HCT116 (cell line): Measurements from ENCODE around the gene GUK1. TPM values are rescaled to one million over a fixed set of nuclear protein-coding genes. Genes with fewer than 3 reads are reported as not detected.
A peak's percentile ranks its signal among the peaks of the same experiment; 100 is the strongest.

ENCODE experiments used
- ATAC-seq: fragments of 200-7000 bp; cut with Tn5 transposase; 2 replicates; pipeline ENCODE4 v1.9.1; 2020; ENCODE audit warnings: mild to moderate bottlenecking, moderate library complexity
- BruUV-seq: library from RNA; stranded (reverse); fragments of 400-500 nt; replicated peaks from 2 replicates; lab custom pipeline; 2021; lab: Mats Ljungman, UMichigan
- CTCF ChIA-PET: fragments of 300-600 bp; sonication (Branson Sonifier 250); formaldehyde crosslinking; loops from one replicate; lab custom pipeline; 2021; ENCODE audit warnings: antibody characterized with exemption; lab: Charles Lee
- POLR2A ChIA-PET: fragments of 300-600, 350-600 bp; sonication (Branson Sonifier 250); formaldehyde crosslinking; loops from one replicate; lab custom pipeline; 2021; ENCODE audit warnings: antibody characterized with exemption; lab: Charles Lee
- RAD21 ChIA-PET, 2 experiments: fragments of 300-600 bp; sonication (Branson Sonifier 250); formaldehyde crosslinking; loops; one replicate each; lab custom pipeline; 2023; ENCODE audit warnings: low total read pairs in 2 of 2; ENCODE audit not compliant: uncharacterized antibody in 2 of 2, unreplicated experiment in 2 of 2, low non-redundant PET in 1 of 2; lab: Charles Lee
- DNase-seq: peaks from one replicate; pipeline ENCODE4 v3.0.0-alpha.2; 2010; ENCODE audit warnings: low read depth, low spot score
- H2AFZ ChIP-seq: fragments of 200-600 bp; shearing (Covaris generic), sonication (generic); 2 replicates; pipeline ENCODE4 v1.6.1; 2017; ENCODE audit warnings: low read depth, mixed run types, mixed read lengths, antibody characterized with exemption, low read length; ENCODE audit not compliant: poor library complexity, severe bottlenecking
- H3K27ac ChIP-seq: 2 replicates; pipeline ENCODE4 v1.5.1; 2012; ENCODE audit warnings: low read depth, low read length
- H3K27me3 ChIP-seq: fragments of 200-600 bp; sonication (generic); 2 replicates; pipeline ENCODE4 v1.6.1; 2016; ENCODE audit warnings: mixed run types, low read length, mixed read lengths; ENCODE audit not compliant: insufficient read depth
- H3K36me3 ChIP-seq, 2 experiments: fragments of 200-500 bp in 1 of 2; fragments of 200-600 bp in 1 of 2; sonication (Bioruptor generic) in 1 of 2; sonication (generic) in 1 of 2; 2 replicates each; pipeline versions ENCODE4 v1.5.1 to v1.6.1; 2014 to 2016; ENCODE audit warnings: low read length in 2 of 2, inconsistent platforms in 1 of 2, mixed read lengths in 1 of 2, mixed run types in 1 of 2; ENCODE audit not compliant: insufficient read depth in 2 of 2, control insufficient read depth in 1 of 2
- H3K4me1 ChIP-seq, 2 experiments: fragments of 200-600 bp in 1 of 2; sonication (generic) in 1 of 2; 2 replicates each; pipeline versions ENCODE4 v1.5.1 to v1.6.1; 2012 to 2017; ENCODE audit warnings: low read length in 2 of 2, inconsistent platforms in 1 of 2, mild to moderate bottlenecking in 1 of 2, mixed read lengths in 1 of 2, mixed run types in 1 of 2, moderate library complexity in 1 of 2; ENCODE audit not compliant: insufficient read depth in 2 of 2, control insufficient read depth in 1 of 2
- H3K4me2 ChIP-seq: fragments of 200-600 bp; sonication (generic); 2 replicates; pipeline ENCODE4 v1.6.1; 2017; ENCODE audit warnings: mixed run types, low read length, mixed read lengths
- H3K4me3 ChIP-seq, 2 experiments: fragments of 200-600 bp in 1 of 2; sonication (generic) in 1 of 2; replicated peaks in 1 of 2; 2 replicates each; pipeline ENCODE4 v1.5.1; 2011 to 2016; ENCODE audit warnings: low read length in 2 of 2, control low read depth in 1 of 2, low read depth in 1 of 2, mild to moderate bottlenecking in 1 of 2, mixed read lengths in 1 of 2, mixed run types in 1 of 2
- H3K79me2 ChIP-seq: fragments of 200-600 bp; sonication (generic); 2 replicates; pipeline ENCODE4 v1.6.1; 2017; ENCODE audit warnings: mild to moderate bottlenecking, mixed run types, low read length, moderate library complexity, mixed read lengths; ENCODE audit not compliant: insufficient read depth
- H3K9ac ChIP-seq: fragments of 200-600 bp; sonication (generic); 2 replicates; pipeline ENCODE4 v1.6.1; 2016; ENCODE audit warnings: low read length, mixed read lengths
- H3K9me2 ChIP-seq: fragments of 200-600 bp; sonication (generic), shearing (Covaris generic); 2 replicates; pipeline ENCODE4 v1.6.1; 2017; ENCODE audit warnings: mixed run types, mild to moderate bottlenecking, moderate library complexity; ENCODE audit not compliant: insufficient read depth
- H3K9me3 ChIP-seq, 2 experiments: fragments of 200-500 bp in 1 of 2; fragments of 200-600 bp in 1 of 2; sonication (Bioruptor generic) in 1 of 2; sonication (generic) in 1 of 2; 2 replicates each; pipeline ENCODE4 v1.6.1; 2014 to 2017; ENCODE audit warnings: low read length in 2 of 2, mixed read lengths in 2 of 2, inconsistent platforms in 1 of 2, low read depth in 1 of 2, mild to moderate bottlenecking in 1 of 2, mixed run types in 1 of 2, moderate library complexity in 1 of 2; ENCODE audit not compliant: control insufficient read depth in 1 of 2, insufficient read depth in 1 of 2
- H4K20me1 ChIP-seq: fragments of 200-600 bp; sonication (generic), shearing (Covaris generic); 2 replicates; pipeline ENCODE4 v1.6.1; 2017; ENCODE audit warnings: mixed run types, mild to moderate bottlenecking, moderate library complexity; ENCODE audit not compliant: insufficient read depth
- ELF1 ChIP-seq: IDR thresholded peaks from 2 replicates; pipeline ENCODE4 v1.6.1; 2012; ENCODE audit warnings: low read depth, borderline replicate concordance
- EZH2 ChIP-seq: fragments of 200-600 bp; sonication (generic); IDR thresholded peaks from 2 replicates; pipeline ENCODE4 v1.6.1; 2017; ENCODE audit warnings: antibody characterized with exemption, mixed run types
- FOSL1 ChIP-seq: IDR thresholded peaks from 2 replicates; pipeline ENCODE4 v1.6.1; 2012; ENCODE audit warnings: low read depth
- POLR2A ChIP-seq: IDR thresholded peaks from 2 replicates; pipeline ENCODE4 v1.7.0; 2011; ENCODE audit warnings: borderline replicate concordance; ENCODE audit not compliant: insufficient read depth, insufficient read length; ENCODE audit errors: extremely low read depth
- POLR2AphosphoS5 ChIP-seq: IDR thresholded peaks from 2 replicates; pipeline ENCODE4 v1.6.1; 2011; ENCODE audit warnings: mild to moderate bottlenecking, low read depth, low read length, moderate library complexity
- RAD21 ChIP-seq: IDR thresholded peaks from 2 replicates; pipeline ENCODE4 v1.6.1; 2012; ENCODE audit warnings: low read depth, mild to moderate bottlenecking
- TCF7L2 ChIP-seq: IDR thresholded peaks from 2 replicates; pipeline ENCODE4 v1.7.0; 2011; ENCODE audit warnings: borderline replicate concordance, inconsistent platforms; ENCODE audit not compliant: insufficient read depth, insufficient read length; ENCODE audit errors: extremely low read depth
- YY1 ChIP-seq: IDR thresholded peaks from 2 replicates; pipeline ENCODE4 v1.6.1; 2011; ENCODE audit warnings: low read length, low read depth, moderate library complexity, mild to moderate bottlenecking; ENCODE audit not compliant: insufficient replicate concordance; ENCODE audit errors: extremely low read depth
- intact Hi-C: fragments of 100-400 bp; cut with micrococcal nuclease; formaldehyde crosslinking; loops from 2 replicates; pipeline ENCODE4 v1.10.0; 2022
- total RNA-seq: library from RNA; stranded (reverse); gene quantifications from one replicate; pipeline ENCODE4 v1.2.1, GENCODE V29; 2021; ENCODE audit not compliant: unreplicated experiment
- TF ChIP-seq, protein P1 (sequence below): IDR thresholded peaks from 2 replicates; pipeline ENCODE4 v1.6.1; 2011; ENCODE audit warnings: mild to moderate bottlenecking, low read length, moderate library complexity; ENCODE audit not compliant: insufficient replicate concordance; ENCODE audit errors: extremely low read depth
- TF ChIP-seq, protein P2 (sequence below): IDR thresholded peaks from 2 replicates; pipeline ENCODE4 v1.6.1; 2012; ENCODE audit warnings: low read depth

Gene GUK1
- total RNA-seq, 1 experiment from 2014 or later, result 145 TPM

DNA sequence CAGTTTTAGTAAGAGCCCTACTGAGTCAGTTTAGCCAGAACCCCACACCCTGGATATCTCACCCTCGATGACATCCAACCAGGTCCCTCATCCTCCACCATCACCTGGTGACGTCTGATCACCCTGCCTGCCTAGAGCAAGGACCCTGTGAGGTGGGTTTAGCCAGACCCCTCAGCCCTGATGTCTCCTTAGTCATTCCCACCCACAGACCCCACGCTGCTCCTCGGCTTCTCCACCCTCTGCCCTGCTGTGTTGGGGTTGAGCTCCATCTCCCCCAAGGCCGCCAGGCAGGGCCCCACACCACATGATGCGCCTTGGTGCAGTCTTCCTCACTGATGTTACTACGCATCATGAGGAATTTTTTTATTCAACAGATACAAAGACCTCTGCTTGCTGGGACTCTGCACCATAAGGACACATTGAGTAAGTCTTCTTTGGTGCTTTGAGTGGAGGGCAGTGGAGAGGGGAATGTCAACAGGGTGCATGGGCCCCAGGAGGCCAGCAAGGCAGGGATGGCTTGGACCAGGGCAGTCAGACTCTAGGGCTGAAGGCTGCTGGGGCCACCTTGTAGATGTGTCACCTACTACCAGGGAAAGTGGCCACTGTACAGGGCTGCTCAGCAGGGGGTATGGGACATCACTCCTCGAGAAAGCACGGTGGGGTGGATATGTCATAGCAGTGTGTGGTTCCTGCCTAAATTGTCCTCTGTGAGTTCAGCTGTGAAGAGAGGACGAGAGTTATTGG is 23.9 kb downstream of the GUK1 start:
- no peak overlapping the region for H3K27ac ChIP-seq
- RAD21 ChIA-PET, result no interaction called here
- BruUV-seq, result no TSS peak
- no peaks in the 10 kb centered on the region for H4K20me1 ChIP-seq
- H3K9ac ChIP-seq, result no peak overlapping the region
- DNase-seq (no peak), ATAC-seq (no peak)
- H3K4me2 ChIP-seq, result peak overlapping the region; percentile 98
- H3K9me3 ChIP-seq, result no peaks in the 10 kb centered on the region
- H3K4me1 ChIP-seq, result peaks cover 10 to 39% of the 10 kb centered on the region in 2 experiments
- no peak for TF ChIP-seq TCF7L2
- no peak for TF ChIP-seq POLR2A
- no peak for TF ChIP-seq EZH2
- TF ChIP-seq, protein P1, sequence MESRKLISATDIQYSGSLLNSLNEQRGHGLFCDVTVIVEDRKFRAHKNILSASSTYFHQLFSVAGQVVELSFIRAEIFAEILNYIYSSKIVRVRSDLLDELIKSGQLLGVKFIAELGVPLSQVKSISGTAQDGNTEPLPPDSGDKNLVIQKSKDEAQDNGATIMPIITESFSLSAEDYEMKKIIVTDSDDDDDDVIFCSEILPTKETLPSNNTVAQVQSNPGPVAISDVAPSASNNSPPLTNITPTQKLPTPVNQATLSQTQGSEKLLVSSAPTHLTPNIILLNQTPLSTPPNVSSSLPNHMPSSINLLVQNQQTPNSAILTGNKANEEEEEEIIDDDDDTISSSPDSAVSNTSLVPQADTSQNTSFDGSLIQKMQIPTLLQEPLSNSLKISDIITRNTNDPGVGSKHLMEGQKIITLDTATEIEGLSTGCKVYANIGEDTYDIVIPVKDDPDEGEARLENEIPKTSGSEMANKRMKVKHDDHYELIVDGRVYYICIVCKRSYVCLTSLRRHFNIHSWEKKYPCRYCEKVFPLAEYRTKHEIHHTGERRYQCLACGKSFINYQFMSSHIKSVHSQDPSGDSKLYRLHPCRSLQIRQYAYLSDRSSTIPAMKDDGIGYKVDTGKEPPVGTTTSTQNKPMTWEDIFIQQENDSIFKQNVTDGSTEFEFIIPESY, result no peak
- TF ChIP-seq FOSL1, result no peak
- TF ChIP-seq, protein P2, sequence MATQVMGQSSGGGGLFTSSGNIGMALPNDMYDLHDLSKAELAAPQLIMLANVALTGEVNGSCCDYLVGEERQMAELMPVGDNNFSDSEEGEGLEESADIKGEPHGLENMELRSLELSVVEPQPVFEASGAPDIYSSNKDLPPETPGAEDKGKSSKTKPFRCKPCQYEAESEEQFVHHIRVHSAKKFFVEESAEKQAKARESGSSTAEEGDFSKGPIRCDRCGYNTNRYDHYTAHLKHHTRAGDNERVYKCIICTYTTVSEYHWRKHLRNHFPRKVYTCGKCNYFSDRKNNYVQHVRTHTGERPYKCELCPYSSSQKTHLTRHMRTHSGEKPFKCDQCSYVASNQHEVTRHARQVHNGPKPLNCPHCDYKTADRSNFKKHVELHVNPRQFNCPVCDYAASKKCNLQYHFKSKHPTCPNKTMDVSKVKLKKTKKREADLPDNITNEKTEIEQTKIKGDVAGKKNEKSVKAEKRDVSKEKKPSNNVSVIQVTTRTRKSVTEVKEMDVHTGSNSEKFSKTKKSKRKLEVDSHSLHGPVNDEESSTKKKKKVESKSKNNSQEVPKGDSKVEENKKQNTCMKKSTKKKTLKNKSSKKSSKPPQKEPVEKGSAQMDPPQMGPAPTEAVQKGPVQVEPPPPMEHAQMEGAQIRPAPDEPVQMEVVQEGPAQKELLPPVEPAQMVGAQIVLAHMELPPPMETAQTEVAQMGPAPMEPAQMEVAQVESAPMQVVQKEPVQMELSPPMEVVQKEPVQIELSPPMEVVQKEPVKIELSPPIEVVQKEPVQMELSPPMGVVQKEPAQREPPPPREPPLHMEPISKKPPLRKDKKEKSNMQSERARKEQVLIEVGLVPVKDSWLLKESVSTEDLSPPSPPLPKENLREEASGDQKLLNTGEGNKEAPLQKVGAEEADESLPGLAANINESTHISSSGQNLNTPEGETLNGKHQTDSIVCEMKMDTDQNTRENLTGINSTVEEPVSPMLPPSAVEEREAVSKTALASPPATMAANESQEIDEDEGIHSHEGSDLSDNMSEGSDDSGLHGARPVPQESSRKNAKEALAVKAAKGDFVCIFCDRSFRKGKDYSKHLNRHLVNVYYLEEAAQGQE, result no peak
- no peak for TF ChIP-seq POLR2AphosphoS5
- TF ChIP-seq YY1, result no peak
- no peak for TF ChIP-seq RAD21
- no peak for TF ChIP-seq ELF1
- H3K27me3 ChIP-seq, result no peaks in the 10 kb centered on the region
- no peaks in the 10 kb centered on the region for H3K36me3 ChIP-seq
- CTCF ChIA-PET, result interaction anchor here (2.5 kb wide), 1 partner anchor 33 kb away, joined by 15 read pairs; no protein-coding TSS in a partner anchor
- no peak overlapping the region for H2AFZ ChIP-seq
- POLR2A ChIA-PET, result no interaction called here
- no peak overlapping the region for H3K4me3 ChIP-seq
- H3K9me2 ChIP-seq, result no peaks in the 10 kb centered on the region
- intact Hi-C loops, result no loop called here
- H3K79me2 ChIP-seq, result peaks cover 23% of the 10 kb centered on the region
